Neural crest cell (in vitro differentiated cells): ENCODE data around the gene ASTN2. TPM values are rescaled to one million over a fixed set of nuclear protein-coding genes. Genes with fewer than 3 reads are reported as not detected.

Experiments
- DNase-seq: peaks from one replicate; pipeline ENCODE4 v3.0.0; 2021; ENCODE audit warnings: low read depth, mixed read lengths, low spot score
- H3K27ac Mint-ChIP-seq: one replicate; pipeline ENCODE4 v1.8.0; 2021; ENCODE audit warnings: mild to moderate bottlenecking, mixed read lengths; ENCODE audit not compliant: unreplicated experiment
- H3K27me3 Mint-ChIP-seq: 2 replicates; pipeline ENCODE4 v1.8.0; 2021; ENCODE audit warnings: low read depth, mild to moderate bottlenecking, mixed read lengths
- H3K36me3 Mint-ChIP-seq: 2 replicates; pipeline ENCODE4 v1.8.0; 2021; ENCODE audit warnings: low read depth, mild to moderate bottlenecking, mixed read lengths
- H3K4me1 Mint-ChIP-seq: 2 replicates; pipeline ENCODE4 v1.8.0; 2021; ENCODE audit warnings: mixed read lengths
- H3K4me3 Mint-ChIP-seq: one replicate; pipeline ENCODE4 v1.8.0; 2021; ENCODE audit warnings: mild to moderate bottlenecking, mixed read lengths
- H3K9me3 Mint-ChIP-seq: 2 replicates; pipeline ENCODE4 v1.8.0; 2021; ENCODE audit warnings: mixed read lengths
- CTCF ChIP-seq: fragments of 200-600 bp; sonication (generic); conservative IDR thresholded peaks from 2 replicates; pipeline ENCODE4 v1.5.0; 2021; ENCODE audit warnings: antibody characterized with exemption, mild to moderate bottlenecking
- total RNA-seq: library from RNA; stranded (reverse); gene quantifications from 2 replicates; pipeline ENCODE4 v1.2.1, GENCODE V29; 2021

ASTN2 gene
- total RNA-seq, 1 donor from 2014 or later: 7.3 TPM

GRCh38 chr9:116979456-116979855, 435.4 kb downstream of the ASTN2 start:
- H3K4me1 Mint-ChIP-seq: no peaks in the 10 kb centered on the region
- DNase-seq: no peak
- H3K9me3 Mint-ChIP-seq: no peaks in the 10 kb centered on the region
- H3K4me3 Mint-ChIP-seq: no peak overlapping the region
- H3K36me3 Mint-ChIP-seq: no peaks in the 10 kb centered on the region
- no peak for TF ChIP-seq CTCF
- peaks cover 6% of the 10 kb centered on the region for H3K27me3 Mint-ChIP-seq
- H3K27ac Mint-ChIP-seq: no peak overlapping the region

GRCh38 chr9:116978155-116978554, 436.7 kb downstream of the ASTN2 start:
- Mint-ChIP-seq H3K36me3 (no peaks in the 10 kb centered on the region), H3K4me1 (no peaks in the 10 kb centered on the region), H3K27me3 (peaks cover 6% of the 10 kb centered on the region), H3K27ac (no peak overlapping the region), H3K4me3 (no peak overlapping the region), H3K9me3 (no peaks in the 10 kb centered on the region)
- TF ChIP-seq CTCF: no peak
- no peak for DNase-seq

GRCh38 chr9:116975126-116975525, 439.7 kb downstream of the ASTN2 start:
- H3K27me3 Mint-ChIP-seq: peaks cover 6% of the 10 kb centered on the region
- no peak for DNase-seq
- TF ChIP-seq CTCF: no peak
- H3K27ac Mint-ChIP-seq: no peak overlapping the region
- H3K4me1 Mint-ChIP-seq: no peaks in the 10 kb centered on the region
- no peak overlapping the region for H3K4me3 Mint-ChIP-seq
- H3K36me3 Mint-ChIP-seq: no peaks in the 10 kb centered on the region
- no peaks in the 10 kb centered on the region for H3K9me3 Mint-ChIP-seq

- Mint-ChIP-seq H3K4me3 (no peak overlapping the region), H3K27ac (no peak overlapping the region), H3K9me3 (no peaks in the 10 kb centered on the region), H3K36me3 (no peaks in the 10 kb centered on the region), H3K4me1 (no peaks in the 10 kb centered on the region), H3K27me3 (peaks cover 13% of the 10 kb centered on the region)
- no peak for TF ChIP-seq CTCF
- DNase-seq: no peak
Measured at GRCh38 chr9:116966199-116966598, 448.7 kb downstream of the ASTN2 start.

- DNase-seq: no peak
- Mint-ChIP-seq H3K9me3 (no peaks in the 10 kb centered on the region), H3K27me3 (peaks cover 17% of the 10 kb centered on the region), H3K27ac (no peak overlapping the region), H3K4me1 (peaks cover 9% of the 10 kb centered on the region), H3K36me3 (no peaks in the 10 kb centered on the region), H3K4me3 (no peak overlapping the region)
- TF ChIP-seq CTCF: no peak
Measured at GRCh38 chr9:116964258-116964657, 450.6 kb downstream of the ASTN2 start.

- Mint-ChIP-seq H3K27me3 (peaks cover 26% of the 10 kb centered on the region), H3K27ac (no peak overlapping the region), H3K9me3 (no peaks in the 10 kb centered on the region), H3K4me1 (peaks cover 17% of the 10 kb centered on the region), H3K36me3 (no peaks in the 10 kb centered on the region), H3K4me3 (peak overlapping the region; percentile 27)
- TF ChIP-seq CTCF: no peak
- DNase-seq: peak; percentile 67
Measured at GRCh38 chr9:116959809-116960208, 455.0 kb downstream of the ASTN2 start.
